Hepatocyte (in vitro differentiated cells): ENCODE measurements around the gene TAC1.

ENCODE experiments used
- EZH2 ChIP-seq: fragments of 200-600 bp; sonication (generic); IDR thresholded peaks from 2 replicates; pipeline ENCODE4 v1.6.1; 2016; ENCODE audit warnings: antibody characterized with exemption, mild to moderate bottlenecking, borderline replicate concordance
- TF ChIP-seq, protein P1 (sequence below): fragments of 200-600 bp; sonication (generic); IDR thresholded peaks from 2 replicates; pipeline ENCODE4 v1.5.1; 2016; ENCODE audit warnings: antibody characterized with exemption, mild to moderate bottlenecking; ENCODE audit not compliant: poor library complexity

GRCh38 chr7:97733276-97734161 lies 1.6 kb downstream of the TAC1 start:
- TF ChIP-seq, protein P1, sequence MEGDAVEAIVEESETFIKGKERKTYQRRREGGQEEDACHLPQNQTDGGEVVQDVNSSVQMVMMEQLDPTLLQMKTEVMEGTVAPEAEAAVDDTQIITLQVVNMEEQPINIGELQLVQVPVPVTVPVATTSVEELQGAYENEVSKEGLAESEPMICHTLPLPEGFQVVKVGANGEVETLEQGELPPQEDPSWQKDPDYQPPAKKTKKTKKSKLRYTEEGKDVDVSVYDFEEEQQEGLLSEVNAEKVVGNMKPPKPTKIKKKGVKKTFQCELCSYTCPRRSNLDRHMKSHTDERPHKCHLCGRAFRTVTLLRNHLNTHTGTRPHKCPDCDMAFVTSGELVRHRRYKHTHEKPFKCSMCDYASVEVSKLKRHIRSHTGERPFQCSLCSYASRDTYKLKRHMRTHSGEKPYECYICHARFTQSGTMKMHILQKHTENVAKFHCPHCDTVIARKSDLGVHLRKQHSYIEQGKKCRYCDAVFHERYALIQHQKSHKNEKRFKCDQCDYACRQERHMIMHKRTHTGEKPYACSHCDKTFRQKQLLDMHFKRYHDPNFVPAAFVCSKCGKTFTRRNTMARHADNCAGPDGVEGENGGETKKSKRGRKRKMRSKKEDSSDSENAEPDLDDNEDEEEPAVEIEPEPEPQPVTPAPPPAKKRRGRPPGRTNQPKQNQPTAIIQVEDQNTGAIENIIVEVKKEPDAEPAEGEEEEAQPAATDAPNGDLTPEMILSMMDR, result no peak
- peak; percentile 61 for TF ChIP-seq EZH2
